Forelimb muscle (tissue), 1 donor: ENCODE results near the gene SNAPC4. TPM values are rescaled to one million over a fixed set of nuclear protein-coding genes. Genes with fewer than 3 reads are reported as not detected.
A peak's percentile ranks its signal among the peaks of the same experiment; 100 is the strongest.

Experiments used
- DNase-seq: peaks from one replicate; pipeline ENCODE4 v3.0.0-alpha.2; 2013; ENCODE audit warnings: low read depth
- polyA plus RNA-seq: library from polyadenylated mRNA; unstranded; fragments of 120-200 nt; gene quantifications from one replicate; pipeline ENCODE4 v1.2.1, GENCODE V29; 2013; ENCODE audit not compliant: insufficient read length

Gene SNAPC4, protein sequence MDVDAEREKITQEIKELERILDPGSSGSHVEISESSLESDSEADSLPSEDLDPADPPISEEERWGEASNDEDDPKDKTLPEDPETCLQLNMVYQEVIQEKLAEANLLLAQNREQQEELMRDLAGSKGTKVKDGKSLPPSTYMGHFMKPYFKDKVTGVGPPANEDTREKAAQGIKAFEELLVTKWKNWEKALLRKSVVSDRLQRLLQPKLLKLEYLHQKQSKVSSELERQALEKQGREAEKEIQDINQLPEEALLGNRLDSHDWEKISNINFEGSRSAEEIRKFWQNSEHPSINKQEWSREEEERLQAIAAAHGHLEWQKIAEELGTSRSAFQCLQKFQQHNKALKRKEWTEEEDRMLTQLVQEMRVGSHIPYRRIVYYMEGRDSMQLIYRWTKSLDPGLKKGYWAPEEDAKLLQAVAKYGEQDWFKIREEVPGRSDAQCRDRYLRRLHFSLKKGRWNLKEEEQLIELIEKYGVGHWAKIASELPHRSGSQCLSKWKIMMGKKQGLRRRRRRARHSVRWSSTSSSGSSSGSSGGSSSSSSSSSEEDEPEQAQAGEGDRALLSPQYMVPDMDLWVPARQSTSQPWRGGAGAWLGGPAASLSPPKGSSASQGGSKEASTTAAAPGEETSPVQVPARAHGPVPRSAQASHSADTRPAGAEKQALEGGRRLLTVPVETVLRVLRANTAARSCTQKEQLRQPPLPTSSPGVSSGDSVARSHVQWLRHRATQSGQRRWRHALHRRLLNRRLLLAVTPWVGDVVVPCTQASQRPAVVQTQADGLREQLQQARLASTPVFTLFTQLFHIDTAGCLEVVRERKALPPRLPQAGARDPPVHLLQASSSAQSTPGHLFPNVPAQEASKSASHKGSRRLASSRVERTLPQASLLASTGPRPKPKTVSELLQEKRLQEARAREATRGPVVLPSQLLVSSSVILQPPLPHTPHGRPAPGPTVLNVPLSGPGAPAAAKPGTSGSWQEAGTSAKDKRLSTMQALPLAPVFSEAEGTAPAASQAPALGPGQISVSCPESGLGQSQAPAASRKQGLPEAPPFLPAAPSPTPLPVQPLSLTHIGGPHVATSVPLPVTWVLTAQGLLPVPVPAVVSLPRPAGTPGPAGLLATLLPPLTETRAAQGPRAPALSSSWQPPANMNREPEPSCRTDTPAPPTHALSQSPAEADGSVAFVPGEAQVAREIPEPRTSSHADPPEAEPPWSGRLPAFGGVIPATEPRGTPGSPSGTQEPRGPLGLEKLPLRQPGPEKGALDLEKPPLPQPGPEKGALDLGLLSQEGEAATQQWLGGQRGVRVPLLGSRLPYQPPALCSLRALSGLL (N-terminal part only)
- 5.4 TPM for polyA plus RNA-seq

DNA sequence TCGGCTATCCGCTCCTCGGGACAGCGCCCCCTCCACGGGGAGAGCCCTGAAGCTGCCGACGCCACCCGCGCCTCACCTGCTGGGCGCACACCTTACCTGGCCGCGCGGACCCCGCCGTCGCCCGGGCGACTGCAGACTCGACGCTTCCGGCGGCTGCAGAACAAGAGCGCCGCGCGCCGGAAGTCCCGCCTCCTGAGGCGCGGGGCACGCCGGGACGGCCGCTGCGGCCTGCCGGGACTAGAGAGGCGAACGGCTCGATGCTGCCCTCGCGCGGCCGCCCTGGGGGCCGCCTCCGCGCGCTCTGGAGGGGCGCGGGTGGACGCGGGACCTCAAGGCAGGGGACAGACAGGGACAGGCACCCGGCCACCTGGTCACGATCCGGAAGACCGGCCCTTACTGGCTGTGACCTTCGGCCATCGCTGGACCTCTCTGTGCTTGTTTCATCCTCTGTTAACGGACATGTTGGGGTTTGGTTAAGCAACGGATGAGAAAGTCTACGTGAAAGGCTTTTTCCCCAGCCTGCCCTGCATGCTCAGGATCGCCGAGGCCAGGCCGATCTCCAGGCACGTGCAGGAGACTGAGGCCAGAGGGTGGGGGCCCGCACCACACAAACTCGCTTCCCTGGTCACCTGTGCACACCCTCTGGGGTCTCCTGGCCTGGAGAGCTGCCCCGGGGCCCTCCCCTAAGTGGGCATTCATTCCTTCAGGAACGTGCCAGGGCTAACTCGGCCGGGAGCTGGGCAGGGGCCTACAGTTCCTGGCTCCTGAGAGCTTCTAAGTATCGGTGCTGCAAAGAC lies at the start of gene SNAPC4:
Gene SNAPC4 (minus strand): TSS at position 133 of the 797 bp plus-strand sequence. CDS start 1,742 bp downstream, outside the sequence.
- DNase-seq = peak; percentile 62

DNA sequence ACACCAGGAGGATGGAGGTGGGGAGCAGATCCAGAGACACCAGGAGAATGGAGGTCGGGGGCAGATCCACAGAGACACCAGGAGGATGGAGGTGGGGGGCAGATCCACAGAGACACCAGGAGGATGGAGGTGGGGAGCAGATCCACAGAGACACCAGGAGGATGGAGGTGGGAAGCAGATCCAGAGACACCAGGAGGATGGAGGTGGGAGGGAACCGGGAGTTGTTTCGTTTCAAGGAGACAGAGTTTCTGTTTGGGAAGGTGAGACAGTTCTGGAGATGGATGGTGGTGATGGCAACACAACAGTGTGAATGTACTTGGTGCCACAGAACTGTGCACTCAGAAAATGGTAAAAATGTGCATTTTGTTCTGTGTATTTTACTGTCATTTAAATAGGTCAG lies 48.7 kb upstream of the SNAPC4 start:
- DNase-seq = no peak

DNA sequence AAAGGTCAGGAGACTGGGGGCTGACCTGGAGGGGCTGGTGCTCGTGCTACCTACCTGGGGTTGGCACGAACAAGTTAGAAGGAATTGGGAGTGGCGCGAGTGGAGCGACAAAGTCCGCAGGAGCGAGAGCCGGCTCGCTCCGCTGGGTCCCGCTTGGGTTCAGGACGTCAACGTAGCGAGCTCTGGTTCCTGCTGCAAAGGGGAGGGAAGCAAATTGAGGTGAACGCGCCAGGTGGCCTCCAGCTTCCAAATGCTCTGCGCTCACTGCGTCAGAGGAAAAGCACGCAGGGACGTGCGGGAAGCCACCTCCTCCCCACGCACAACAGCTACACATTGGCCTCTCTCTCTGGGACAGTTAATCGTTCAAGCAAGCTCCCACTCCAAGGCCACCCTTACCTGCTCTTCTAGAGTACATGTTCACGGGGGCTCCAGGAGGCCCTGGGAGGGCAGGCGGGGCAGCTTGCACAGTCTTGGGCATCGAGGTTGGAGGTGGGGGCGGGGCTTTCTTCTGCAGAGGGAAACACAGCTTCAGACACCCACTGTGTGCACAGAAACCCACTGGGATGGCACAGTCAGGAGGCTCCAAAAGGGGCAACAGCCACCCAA lies 47.3 kb upstream of the SNAPC4 start:
- no peak for DNase-seq

DNA sequence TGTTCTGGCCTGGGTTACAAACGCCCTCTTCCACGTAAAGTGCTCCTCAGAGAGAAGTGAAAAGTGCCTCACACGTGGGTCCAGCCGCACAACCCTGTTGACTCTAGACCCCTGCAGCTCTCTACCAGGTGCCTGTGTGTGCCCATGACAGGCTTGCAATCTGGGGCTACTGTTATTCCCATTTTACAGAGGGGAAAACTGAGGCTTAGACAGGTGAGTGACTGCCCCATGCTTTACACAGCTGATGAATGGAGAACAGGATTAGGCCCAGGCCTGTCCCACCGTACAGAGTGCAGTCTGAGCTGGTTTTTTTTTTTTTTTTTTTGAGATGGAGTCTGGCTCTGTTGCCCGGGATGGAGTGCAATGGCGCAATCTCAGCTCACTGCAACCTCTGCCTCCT lies 45.8 kb upstream of the SNAPC4 start:
- no peak for DNase-seq

DNA sequence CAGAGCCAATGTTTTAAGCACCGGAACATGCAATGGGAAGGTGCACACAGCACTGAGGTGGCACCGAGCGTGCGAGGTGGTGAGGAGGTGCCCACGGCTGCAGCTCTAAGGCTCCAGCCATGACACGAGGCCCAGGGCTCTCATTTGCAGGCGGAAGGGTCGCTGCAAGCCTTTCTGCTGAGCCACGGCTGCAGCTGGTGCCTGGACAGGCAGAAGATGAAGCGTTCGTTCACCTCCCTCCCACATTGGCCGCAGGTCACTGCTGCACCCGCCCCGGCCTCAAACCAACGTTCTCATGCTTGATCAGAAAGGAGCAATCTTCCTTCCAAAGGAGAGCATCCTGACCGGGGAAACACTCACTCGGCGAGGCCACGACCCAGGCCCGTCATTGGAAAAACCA lies 44.1 kb upstream of the SNAPC4 start:
- no peak for DNase-seq

DNA sequence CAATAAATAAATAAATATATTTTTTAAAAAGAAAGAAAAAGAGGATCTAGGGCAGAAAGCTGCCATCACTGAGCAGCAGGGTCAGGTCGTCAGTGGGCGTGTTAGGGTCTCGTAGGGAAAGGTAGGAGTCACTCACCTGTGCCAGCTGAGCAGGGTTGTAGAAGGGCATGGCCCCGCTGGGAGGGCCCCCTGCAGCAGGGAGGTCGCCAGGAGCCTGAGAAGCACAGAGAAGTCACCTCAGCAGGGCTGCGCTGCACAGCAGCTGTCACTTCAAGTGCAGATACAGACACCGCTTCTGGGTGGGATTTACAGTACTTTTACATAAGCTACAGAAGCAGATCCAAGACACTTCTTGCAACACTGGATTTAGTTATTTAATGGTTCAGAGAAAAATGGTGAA lies 43.7 kb upstream of the SNAPC4 start:
- DNase-seq = no peak

DNA sequence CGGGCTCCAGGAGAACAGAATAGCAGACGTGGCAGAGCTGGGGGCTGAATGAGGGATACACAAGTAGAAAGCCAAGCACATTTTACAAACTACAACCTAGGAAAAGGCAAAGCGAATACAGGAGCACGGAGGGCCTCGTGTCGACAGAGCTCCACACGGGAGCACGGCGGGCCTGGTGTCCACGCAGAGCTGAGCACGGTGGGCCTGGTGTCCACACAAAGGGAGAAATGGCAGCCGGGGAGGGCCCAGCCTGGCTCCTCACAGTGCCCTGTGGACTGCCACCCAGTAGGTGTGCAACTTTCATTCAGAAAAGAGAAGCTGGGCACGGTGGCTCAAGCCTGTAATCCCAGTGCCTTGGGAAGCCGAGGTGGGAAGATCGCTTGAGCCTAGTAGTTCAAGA lies 43.1 kb upstream of the SNAPC4 start:
- DNase-seq = no peak

DNA sequence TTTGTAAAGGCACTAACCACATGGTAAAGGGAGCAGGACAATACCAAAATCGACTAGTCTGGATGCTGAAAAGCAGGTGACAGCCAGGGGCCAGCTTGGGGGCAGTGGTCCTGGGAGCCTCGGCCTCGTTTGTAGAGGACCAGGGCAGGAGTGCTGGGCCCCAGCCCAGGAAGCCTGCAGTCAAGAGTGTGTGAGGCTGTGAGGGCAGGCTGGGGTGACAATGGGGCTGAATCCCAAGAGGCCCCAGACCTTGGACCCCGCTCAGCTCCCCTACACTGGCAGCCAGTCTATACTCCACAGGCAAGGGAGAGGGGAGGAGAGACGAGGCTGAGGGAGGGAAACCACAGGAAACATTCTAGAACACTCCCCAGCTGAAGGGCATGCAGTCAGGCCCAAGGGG lies 42.3 kb upstream of the SNAPC4 start:
- DNase-seq = no peak

DNA sequence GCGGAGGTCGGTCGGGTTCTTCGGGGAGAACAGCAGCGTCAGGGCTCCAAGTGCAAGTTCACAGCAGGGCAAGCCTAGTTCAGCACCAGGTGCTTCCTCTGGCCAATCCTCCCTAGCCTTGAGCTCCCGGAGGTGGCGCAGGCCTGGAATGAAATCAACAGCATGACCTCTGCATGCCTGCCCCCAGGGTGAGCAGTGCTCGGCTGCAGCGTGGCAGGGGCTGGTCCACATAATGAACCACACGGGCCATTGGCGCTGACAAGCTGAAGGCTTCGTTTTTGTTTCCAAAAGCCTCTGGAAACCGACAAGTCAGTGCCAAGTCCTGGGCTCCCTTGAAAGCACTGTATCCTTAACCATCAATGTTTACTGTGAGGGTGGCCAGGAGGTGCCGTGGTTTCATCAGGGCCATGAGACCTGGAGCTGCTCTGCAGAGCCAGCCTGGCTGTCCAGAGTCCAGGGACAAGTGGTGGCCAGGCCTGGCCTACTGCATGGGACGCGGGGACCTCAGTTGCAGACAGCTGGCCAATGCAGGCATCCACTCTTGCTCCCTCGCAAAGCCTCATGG lies 41.8 kb upstream of the SNAPC4 start:
- no peak for DNase-seq

DNA sequence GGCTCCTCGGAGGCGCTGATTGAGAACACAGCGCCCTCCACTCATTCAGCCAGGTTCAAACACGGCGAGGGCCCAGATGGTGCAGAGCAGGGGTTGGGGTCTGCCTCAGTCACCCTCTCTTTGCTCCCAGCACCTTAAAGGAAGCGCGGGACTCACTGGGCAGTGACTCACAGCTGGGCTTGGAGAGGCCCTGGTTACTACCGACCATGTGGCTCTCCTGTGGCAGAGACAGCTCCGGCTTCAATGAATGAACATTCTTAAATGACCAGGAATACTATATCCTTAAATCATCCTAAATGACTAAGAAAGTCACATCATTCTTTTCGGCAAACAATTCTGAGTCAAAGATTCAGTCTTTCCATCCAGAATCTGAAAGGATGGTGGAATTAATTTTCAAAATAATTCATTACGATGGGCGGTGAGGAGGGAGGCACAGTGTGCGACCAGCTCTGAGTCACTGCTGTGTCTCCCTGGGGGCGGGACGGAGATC lies 41.3 kb upstream of the SNAPC4 start:
- DNase-seq = no peak

DNA sequence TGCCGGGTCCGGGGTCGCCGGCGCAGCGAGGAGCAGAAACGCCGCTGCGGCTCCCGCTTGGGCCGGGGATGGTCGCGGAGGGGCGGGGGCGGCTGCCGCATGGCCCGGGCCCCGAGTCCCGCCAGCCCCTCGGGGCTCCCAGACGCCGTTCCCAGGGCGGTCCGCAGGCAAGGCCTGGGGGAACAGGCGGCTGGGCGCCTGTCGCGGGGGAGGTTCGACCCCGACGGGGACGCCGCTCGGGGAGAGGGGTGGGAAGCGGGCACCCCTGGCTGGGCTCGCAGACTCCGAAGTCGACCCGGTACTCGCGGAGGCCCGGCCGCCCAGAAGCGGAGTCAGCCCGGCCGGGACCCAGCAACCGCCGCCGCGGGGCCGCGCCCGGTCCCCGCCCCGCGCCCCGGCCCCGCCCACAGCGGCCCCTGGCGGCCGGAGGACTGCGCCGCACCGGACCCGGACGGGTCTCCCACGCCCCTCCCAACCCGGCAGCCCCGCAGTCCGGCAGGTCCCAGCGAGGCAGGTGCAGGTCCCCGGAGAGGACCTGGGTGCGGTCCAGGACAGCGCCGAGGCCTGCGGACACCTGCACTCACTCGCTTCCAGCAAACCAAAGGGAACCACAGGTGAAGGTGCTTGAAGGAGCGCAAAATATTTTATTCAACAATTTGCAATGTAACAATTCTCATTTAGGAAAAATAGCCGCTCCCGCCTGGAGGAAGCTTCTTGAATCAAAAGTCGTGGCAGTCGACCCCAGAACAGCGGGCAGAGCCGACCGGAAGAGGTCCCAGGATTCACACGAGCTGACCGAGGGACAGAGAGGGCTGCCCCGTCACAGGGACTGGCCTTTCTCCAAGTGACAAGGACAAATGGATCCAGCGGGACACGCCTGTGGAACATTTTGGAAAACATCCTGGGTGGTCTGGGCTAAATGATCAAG lies 39.8 kb upstream of the SNAPC4 start, which contains the start of gene INPP5E:
Gene INPP5E (minus strand): TSS at position 365 of the 928 bp plus-strand sequence. CDS start 426 bp downstream, outside the sequence.
- DNase-seq = peak; percentile 19

DNA sequence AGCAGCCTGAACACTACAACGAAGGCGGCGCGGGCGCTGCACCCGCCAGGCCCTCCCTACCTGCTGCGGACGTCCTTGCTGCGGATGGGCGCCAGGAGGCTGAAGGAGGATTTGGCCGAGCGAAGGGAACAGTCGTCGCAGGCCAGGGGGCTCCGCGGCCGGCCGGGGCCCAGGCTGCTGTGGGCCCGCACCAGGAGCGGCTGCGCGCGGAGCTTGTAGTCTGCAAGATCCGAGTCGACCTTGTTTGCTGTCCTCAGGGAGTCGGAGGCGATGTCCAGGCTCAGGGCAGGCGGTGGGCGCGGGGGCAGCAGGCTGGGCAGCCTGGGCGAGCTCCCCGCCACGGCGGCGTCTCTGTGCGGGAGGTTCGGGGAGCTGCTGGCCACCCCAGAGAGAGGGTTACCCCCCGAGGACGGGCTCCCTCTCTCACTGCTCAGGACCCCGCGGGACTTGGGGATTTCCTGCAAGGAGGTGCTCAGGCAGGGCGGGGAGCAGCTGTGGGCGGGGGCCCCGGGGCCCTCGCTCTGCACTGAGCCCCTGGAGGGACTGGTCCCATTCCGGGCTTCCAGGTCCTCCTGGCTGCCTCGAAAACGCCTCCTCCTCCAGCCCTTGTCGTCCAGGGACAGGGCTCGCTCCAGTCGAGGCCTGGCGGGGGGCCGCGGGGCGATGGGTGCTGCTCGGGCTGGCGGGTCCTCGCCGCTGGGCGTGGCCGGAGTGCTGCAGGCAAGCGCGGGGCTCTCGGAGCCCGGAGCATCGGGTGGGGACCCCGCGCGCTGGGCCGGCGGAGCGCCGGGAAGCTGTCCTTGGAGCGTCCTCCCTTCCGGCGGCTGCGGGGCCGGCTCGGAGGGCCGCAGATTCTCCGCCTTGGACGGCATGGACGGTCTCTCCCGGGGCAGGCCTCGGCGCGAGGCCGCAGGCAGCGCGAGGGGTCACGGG lies 38.8 kb upstream of the SNAPC4 start:
- no peak for DNase-seq

DNA sequence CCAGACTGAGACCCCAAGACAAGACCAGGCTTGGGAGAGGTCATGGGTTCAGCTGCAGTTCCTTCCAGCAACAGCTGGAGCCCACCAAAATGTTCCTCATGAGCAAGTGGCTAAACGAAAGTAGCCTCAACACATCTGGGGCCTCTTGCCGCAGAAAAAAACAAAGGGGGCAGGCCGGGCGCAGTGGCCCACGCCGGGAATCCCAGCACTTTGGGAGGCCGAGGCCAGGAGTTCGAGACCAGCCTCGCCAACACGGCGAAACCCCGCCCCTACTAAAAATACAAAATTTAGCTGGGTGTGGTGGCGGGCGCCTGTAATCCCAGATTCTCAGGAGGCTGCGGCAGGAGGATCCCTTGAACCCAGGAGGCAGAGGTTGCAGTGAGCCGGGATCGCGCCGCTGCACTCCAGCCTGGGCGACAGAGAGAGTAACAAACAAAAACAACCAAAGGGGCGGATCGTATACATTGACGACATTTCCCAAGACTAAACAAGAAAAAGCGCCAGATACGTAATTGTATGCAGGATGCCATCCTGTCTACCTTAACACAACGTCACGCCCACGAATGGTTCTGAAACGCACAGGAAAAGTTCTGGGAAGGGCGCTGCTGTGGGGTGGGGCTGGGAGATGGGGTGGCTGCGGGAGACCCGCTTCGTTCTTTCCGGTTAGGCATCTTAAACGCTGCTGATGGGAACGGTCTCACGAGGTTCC lies 38.0 kb upstream of the SNAPC4 start:
- DNase-seq = no peak

DNA sequence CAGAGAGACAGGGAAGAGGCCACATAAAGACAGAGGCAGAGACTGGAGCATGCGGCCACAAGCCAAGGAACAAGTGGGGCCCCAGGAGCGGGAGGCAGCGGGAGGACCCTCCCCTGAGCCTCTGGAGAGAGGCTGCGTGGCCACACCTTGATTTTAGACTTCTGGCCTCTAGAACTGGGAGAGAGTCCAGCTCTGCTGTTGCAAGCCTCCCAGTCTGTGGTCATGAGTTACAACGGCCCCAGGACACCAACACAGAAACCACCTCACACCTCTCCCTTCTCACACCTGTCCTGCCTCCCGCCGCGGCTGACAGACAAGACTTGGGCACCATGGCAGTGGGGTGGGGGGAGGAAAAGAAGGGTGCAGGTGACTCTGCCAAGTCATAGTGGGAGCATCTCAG lies 37.5 kb upstream of the SNAPC4 start:
- DNase-seq = peak; percentile 36

DNA sequence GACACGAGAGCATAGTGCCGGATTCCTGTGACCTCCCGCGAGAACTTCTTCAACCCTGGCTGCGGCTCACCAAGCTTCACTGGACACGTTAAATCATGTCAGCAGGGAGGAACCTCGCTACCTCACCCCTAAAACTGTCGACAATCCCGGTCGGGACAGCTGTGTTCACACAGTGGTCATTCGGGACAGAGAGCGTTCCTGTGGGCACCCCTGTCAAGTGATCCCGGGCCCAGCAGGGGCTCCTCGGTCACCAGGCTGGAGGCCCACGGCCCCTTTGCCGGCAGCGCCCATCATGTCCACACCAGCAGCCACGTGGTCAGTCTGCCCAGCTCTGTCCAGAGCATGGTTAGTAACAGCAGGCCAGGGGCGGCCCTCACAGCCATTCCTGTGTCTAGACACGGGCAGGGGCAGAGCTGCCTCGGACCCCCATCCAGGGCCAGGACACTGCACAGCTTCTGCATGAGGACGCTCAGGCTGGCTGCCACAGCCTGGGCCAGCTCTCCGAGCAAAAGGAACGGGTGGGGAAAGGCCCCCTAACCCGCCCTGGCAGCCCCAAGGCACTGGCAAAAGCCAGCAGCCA lies 36.2 kb upstream of the SNAPC4 start:
- no peak for DNase-seq

DNA sequence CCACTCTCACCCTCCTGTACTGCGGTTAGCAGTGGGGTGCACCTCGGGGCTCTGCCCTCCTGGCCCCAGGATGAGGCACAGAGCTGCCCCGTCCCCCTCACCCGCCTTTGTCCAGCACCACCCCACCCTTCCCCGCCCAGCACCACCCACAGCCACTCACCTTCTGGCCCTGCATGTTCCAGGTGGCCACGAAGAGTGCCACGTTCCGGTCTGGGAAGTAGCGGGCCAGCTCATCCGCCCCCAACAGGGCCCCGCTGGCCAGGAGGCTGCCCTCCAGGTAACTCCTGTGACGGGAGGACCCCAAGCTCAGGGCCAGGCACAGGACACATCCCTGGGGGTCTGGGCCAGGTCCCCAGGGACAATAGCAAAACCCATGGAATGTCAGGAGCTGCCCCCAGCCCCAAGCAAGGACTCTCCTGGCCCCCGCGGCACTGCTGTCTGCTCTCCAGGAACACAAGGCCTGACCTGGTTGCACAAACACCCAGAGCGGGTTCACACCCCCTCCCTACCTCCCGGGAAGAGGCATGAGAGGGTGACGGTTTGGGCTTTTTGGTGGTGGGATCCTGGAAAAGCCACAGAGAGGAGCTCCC lies 34.7 kb upstream of the SNAPC4 start:
- DNase-seq = no peak
